Measurements from ENCODE around the gene LYPD6B. TPM values are rescaled to one million over a fixed set of nuclear protein-coding genes. Genes with fewer than 3 reads are reported as not detected.

LYPD6B gene
- polyA plus RNA-seq, 1 of the 3 experiments (the other 2 are of a cell fraction): 18.2 TPM

DNA sequence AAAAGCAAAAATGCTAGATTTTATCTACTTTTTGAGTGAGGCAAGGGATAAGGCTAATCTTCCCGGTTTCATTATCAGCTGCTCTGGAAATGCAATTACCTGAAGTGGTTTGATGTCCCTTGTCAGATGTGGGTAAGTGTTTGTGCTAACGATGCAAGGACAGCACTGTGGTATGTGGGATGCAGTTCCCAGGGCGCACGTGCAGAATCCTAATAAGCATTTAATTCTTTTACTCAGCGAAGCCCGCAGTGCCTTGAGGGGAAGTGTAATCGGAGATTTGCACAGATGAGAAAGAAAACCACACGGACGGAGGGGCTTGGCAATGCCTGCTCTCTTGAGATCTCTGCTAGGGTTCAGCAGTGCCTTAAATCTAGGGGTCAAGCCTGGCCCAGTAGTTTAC, 183.4 kb downstream of the LYPD6B start:
- DNase-seq: peak; percentile 34
- Histone ChIP-seq H3K9ac (no peak overlapping the region), H3K9me2 (no peaks in the 10 kb centered on the region), H3K27me3 (ENCODE audit: insufficient read depth) (no peaks in the 10 kb centered on the region), H3K4me3 (ENCODE audit: low read depth in 2 of 2, low read length in 1 of 2) (no peak overlapping the region), H3K4me2 (no peak overlapping the region), H3K36me3 (replicated peaks in 1 of 2; ENCODE audit: control insufficient read depth in 1 of 2, insufficient read depth in 2 of 2, low read length in 1 of 2) (no peaks in the 10 kb centered on the region), H3K27ac (ENCODE audit: low read depth in 2 of 2, low read length in 1 of 2) (no peak overlapping the region; a peak in 1 of 4 replicates), H3F3A (replicated peaks; ENCODE audit: insufficient read depth) (no peaks in the 10 kb centered on the region), H3K9me3 (no peaks in the 10 kb centered on the region), H3K79me2 (ENCODE audit: insufficient read depth) (no peaks in the 10 kb centered on the region), H3K4me1 (ENCODE audit: control insufficient read depth in 1 of 2, insufficient read depth in 2 of 2, low read depth in 1 of 2, low read length in 1 of 2) (peaks cover 0 to 32% of the 10 kb centered on the region in 2 experiments; a peak in 2 of 4 replicates), H4K20me1 (ENCODE audit: insufficient read depth) (no peaks in the 10 kb centered on the region), H2AFZ (ENCODE audit: low read depth) (no peak overlapping the region)
- POLR2A ChIA-PET: no interaction called here
- CTCF ChIA-PET: interaction anchor here (1.0 to 1.5 kb wide), 2 partner anchors 16 to 339 kb away, joined by 3 read pairs; no protein-coding TSS in a partner anchor
- TF ChIP-seq RCOR1 (IDR thresholded peaks at IDR 0.05; ENCODE audit: low read length): peak; percentile 51; the same call in 1 of the 2 replicates
- peak; percentile 77 for TF ChIP-seq GATA2 (CRISPR knock-in tag; IDR thresholded peaks at IDR 0.05)
- no peak for TF ChIP-seq FOXM1 (IDR thresholded peaks at IDR 0.05; ENCODE audit: low read depth)
- 45% methylated on average over 9 of the region's 9 CpGs for WGBS (ENCODE audit: low lambda C conversion rate)

DNA sequence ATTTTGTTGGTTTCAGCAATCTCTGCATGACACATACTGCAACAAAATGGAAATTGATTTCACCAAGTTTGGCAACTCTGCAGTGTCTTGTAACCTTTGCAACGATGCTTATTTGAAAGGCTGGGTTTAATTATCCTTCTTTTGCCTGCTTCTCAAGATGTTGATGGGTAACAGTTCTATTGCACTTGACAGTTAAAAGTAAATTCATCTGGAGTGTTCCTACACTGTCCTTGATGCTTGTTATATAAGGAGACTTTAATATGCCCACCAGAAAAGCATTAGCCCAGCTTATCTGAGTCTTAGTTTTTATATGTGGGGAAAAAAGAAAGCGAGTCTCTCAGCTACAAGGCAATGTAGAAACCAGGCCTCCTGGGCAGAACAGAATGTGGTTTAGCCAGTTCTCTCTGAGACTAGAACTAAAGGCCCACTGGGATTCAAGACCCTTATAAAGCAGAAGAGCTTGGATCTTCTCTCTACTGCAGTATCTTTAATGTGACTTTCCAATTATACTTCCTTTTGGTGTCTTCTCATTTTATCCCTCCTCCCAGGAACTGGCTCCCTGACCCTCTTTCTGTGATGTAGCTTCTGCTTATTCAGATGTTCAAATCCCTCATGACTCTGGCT, 185.1 kb downstream of the LYPD6B start:
- Histone ChIP-seq H3F3A (replicated peaks; ENCODE audit: insufficient read depth) (no peaks in the 10 kb centered on the region), H3K36me3 (replicated peaks in 1 of 2; ENCODE audit: control insufficient read depth in 1 of 2, insufficient read depth in 2 of 2, low read length in 1 of 2) (no peaks in the 10 kb centered on the region), H3K4me3 (ENCODE audit: low read depth in 2 of 2, low read length in 1 of 2) (no peak overlapping the region), H3K4me2 (no peak overlapping the region), H3K9me2 (no peaks in the 10 kb centered on the region), H3K9me3 (no peaks in the 10 kb centered on the region), H2AFZ (ENCODE audit: low read depth) (no peak overlapping the region), H4K20me1 (ENCODE audit: insufficient read depth) (no peaks in the 10 kb centered on the region), H3K9ac (no peak overlapping the region), H3K27ac (ENCODE audit: low read depth in 2 of 2, low read length in 1 of 2) (peak overlapping the region in 1 of 2 experiments; percentile 64; a peak in 1 of 4 replicates), H3K27me3 (ENCODE audit: insufficient read depth) (no peaks in the 10 kb centered on the region), H3K79me2 (ENCODE audit: insufficient read depth) (no peaks in the 10 kb centered on the region), H3K4me1 (ENCODE audit: control insufficient read depth in 1 of 2, insufficient read depth in 2 of 2, low read depth in 1 of 2, low read length in 1 of 2) (peaks cover 0 to 32% of the 10 kb centered on the region in 2 experiments; a peak in 2 of 4 replicates)
- DNase-seq: peak; percentile 3
- ChIA-PET CTCF (interaction anchor here (0.6 to 1.3 kb wide), 5 partner anchors 30 to 337 kb away, joined by 3 to 9 read pairs (median 3); no protein-coding TSS in a partner anchor), POLR2A (no interaction called here)
- 20% methylated on average over 2 of the region's 2 CpGs for WGBS (ENCODE audit: low lambda C conversion rate)
- TF ChIP-seq YY1 (IDR thresholded peaks at IDR 0.05; ENCODE audit: low read depth): no peak
- TF ChIP-seq TCF12 (IDR thresholded peaks at IDR 0.05): peak; percentile 91
- no peak for TF ChIP-seq ELF1 (IDR thresholded peaks at IDR 0.05)
- no peak for TF ChIP-seq CHD2 (IDR thresholded peaks at IDR 0.05; ENCODE audit: low read length, partially characterized antibody)
- TF ChIP-seq NFIC (IDR thresholded peaks at IDR 0.05; ENCODE audit: borderline replicate concordance): peak; percentile 19; the same call in 1 of the 2 replicates
- TF ChIP-seq EP300 (IDR thresholded peaks at IDR 0.05; ENCODE audit: borderline replicate concordance in 1 of 2, low read depth in 1 of 2, low read length in 1 of 2): no peak; a peak in 1 of 4 replicates
- peak; percentile 45; the same call in 1 of the 2 replicates for TF ChIP-seq POLR2AphosphoS5 (IDR thresholded peaks at IDR 0.05; ENCODE audit: low read depth, low read length)
- TF ChIP-seq, protein P1, sequence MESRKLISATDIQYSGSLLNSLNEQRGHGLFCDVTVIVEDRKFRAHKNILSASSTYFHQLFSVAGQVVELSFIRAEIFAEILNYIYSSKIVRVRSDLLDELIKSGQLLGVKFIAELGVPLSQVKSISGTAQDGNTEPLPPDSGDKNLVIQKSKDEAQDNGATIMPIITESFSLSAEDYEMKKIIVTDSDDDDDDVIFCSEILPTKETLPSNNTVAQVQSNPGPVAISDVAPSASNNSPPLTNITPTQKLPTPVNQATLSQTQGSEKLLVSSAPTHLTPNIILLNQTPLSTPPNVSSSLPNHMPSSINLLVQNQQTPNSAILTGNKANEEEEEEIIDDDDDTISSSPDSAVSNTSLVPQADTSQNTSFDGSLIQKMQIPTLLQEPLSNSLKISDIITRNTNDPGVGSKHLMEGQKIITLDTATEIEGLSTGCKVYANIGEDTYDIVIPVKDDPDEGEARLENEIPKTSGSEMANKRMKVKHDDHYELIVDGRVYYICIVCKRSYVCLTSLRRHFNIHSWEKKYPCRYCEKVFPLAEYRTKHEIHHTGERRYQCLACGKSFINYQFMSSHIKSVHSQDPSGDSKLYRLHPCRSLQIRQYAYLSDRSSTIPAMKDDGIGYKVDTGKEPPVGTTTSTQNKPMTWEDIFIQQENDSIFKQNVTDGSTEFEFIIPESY (IDR thresholded peaks at IDR 0.05; ENCODE audit: borderline replicate concordance, low read depth): no peak
- TF ChIP-seq MXI1 (IDR thresholded peaks at IDR 0.05; ENCODE audit: low read depth, low read length): no peak
- TF ChIP-seq TAF1 (IDR thresholded peaks at IDR 0.05; ENCODE audit: borderline replicate concordance, low read depth, low read length): no peak
- TF ChIP-seq, protein P2, sequence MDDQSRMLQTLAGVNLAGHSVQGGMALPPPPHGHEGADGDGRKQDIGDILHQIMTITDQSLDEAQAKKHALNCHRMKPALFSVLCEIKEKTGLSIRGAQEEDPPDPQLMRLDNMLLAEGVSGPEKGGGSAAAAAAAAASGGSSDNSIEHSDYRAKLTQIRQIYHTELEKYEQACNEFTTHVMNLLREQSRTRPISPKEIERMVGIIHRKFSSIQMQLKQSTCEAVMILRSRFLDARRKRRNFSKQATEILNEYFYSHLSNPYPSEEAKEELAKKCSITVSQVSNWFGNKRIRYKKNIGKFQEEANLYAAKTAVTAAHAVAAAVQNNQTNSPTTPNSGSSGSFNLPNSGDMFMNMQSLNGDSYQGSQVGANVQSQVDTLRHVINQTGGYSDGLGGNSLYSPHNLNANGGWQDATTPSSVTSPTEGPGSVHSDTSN (IDR thresholded peaks at IDR 0.05): peak; percentile 66
- TF ChIP-seq SIN3A (IDR thresholded peaks at IDR 0.05; ENCODE audit: borderline replicate concordance, low read depth, low read length): no peak
- TF ChIP-seq, protein P3, sequence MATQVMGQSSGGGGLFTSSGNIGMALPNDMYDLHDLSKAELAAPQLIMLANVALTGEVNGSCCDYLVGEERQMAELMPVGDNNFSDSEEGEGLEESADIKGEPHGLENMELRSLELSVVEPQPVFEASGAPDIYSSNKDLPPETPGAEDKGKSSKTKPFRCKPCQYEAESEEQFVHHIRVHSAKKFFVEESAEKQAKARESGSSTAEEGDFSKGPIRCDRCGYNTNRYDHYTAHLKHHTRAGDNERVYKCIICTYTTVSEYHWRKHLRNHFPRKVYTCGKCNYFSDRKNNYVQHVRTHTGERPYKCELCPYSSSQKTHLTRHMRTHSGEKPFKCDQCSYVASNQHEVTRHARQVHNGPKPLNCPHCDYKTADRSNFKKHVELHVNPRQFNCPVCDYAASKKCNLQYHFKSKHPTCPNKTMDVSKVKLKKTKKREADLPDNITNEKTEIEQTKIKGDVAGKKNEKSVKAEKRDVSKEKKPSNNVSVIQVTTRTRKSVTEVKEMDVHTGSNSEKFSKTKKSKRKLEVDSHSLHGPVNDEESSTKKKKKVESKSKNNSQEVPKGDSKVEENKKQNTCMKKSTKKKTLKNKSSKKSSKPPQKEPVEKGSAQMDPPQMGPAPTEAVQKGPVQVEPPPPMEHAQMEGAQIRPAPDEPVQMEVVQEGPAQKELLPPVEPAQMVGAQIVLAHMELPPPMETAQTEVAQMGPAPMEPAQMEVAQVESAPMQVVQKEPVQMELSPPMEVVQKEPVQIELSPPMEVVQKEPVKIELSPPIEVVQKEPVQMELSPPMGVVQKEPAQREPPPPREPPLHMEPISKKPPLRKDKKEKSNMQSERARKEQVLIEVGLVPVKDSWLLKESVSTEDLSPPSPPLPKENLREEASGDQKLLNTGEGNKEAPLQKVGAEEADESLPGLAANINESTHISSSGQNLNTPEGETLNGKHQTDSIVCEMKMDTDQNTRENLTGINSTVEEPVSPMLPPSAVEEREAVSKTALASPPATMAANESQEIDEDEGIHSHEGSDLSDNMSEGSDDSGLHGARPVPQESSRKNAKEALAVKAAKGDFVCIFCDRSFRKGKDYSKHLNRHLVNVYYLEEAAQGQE (IDR thresholded peaks at IDR 0.05; ENCODE audit: low read depth, low read length): no peak
- no peak for TF ChIP-seq GATA2 (CRISPR knock-in tag; IDR thresholded peaks at IDR 0.05)
- peak; percentile 17; the same call in 1 of the 2 replicates for TF ChIP-seq JUND (IDR thresholded peaks at IDR 0.05)
- TF ChIP-seq TEAD4 (IDR thresholded peaks at IDR 0.05; ENCODE audit: borderline replicate concordance, insufficient read depth): no peak
- TF ChIP-seq, protein P4, sequence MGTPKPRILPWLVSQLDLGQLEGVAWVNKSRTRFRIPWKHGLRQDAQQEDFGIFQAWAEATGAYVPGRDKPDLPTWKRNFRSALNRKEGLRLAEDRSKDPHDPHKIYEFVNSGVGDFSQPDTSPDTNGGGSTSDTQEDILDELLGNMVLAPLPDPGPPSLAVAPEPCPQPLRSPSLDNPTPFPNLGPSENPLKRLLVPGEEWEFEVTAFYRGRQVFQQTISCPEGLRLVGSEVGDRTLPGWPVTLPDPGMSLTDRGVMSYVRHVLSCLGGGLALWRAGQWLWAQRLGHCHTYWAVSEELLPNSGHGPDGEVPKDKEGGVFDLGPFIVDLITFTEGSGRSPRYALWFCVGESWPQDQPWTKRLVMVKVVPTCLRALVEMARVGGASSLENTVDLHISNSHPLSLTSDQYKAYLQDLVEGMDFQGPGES (IDR thresholded peaks at IDR 0.05; ENCODE audit: low read depth, low read length): no peak
- TF ChIP-seq RAD21 (IDR thresholded peaks at IDR 0.05; ENCODE audit: low read length): no peak

All from SK-N-SH (cell line).